GM13976 (cell line): ENCODE data around the gene FNIP1.
"Not testable (repeated sequence)": the region's sequence is repeated elsewhere in the genome, so short reads cannot be mapped to it uniquely, and the experiment has no call there.

Experiments used
- DNase-seq: peaks from one replicate; pipeline ENCODE4 v3.0.0; 2012; ENCODE audit warnings: low spot score
- in situ Hi-C: fragments of 300-500 bp; cut with MboI; formaldehyde crosslinking; loops from one replicate; pipeline ENCODE4 v1.12.0; 2022; ENCODE audit warnings: low sequenced_read_pairs, mixed read lengths, inconsistent platforms; ENCODE audit not compliant: unreplicated experiment
- TF ChIP-seq, protein P1 (sequence below): IDR thresholded peaks from 2 replicates; pipeline ENCODE4 v1.5.1; 2012; ENCODE audit warnings: borderline replicate concordance, mild to moderate bottlenecking; ENCODE audit not compliant: insufficient read depth; ENCODE audit errors: extremely low read depth, missing control alignments, control extremely low read depth

FNIP1 gene

DNA sequence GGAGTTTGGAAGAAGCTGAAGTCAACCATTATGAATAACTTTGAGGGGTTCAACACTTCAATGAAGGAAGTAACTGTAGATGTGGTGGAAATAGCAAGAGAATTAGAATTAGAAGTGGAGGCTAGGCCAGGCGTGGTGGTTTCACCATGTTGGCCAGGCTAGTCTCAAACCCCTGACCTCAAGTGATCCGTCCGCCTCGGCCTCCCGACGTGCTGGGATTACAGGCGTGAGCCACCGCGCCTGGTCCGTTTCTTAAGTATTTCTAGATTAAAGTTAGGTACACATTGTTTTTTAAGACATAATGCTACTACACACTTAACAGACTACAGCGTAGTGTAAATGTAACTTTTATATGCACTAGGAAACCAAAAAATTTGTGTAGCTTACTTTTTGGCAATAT, 14.1 kb downstream of the FNIP1 start:
- in situ Hi-C loops = loop anchor here (10.0 kb wide), 1 partner anchor 188 kb away; no protein-coding TSS in a partner anchor
- TF ChIP-seq, protein P1, sequence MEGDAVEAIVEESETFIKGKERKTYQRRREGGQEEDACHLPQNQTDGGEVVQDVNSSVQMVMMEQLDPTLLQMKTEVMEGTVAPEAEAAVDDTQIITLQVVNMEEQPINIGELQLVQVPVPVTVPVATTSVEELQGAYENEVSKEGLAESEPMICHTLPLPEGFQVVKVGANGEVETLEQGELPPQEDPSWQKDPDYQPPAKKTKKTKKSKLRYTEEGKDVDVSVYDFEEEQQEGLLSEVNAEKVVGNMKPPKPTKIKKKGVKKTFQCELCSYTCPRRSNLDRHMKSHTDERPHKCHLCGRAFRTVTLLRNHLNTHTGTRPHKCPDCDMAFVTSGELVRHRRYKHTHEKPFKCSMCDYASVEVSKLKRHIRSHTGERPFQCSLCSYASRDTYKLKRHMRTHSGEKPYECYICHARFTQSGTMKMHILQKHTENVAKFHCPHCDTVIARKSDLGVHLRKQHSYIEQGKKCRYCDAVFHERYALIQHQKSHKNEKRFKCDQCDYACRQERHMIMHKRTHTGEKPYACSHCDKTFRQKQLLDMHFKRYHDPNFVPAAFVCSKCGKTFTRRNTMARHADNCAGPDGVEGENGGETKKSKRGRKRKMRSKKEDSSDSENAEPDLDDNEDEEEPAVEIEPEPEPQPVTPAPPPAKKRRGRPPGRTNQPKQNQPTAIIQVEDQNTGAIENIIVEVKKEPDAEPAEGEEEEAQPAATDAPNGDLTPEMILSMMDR = no peak
- no peak for DNase-seq

DNA sequence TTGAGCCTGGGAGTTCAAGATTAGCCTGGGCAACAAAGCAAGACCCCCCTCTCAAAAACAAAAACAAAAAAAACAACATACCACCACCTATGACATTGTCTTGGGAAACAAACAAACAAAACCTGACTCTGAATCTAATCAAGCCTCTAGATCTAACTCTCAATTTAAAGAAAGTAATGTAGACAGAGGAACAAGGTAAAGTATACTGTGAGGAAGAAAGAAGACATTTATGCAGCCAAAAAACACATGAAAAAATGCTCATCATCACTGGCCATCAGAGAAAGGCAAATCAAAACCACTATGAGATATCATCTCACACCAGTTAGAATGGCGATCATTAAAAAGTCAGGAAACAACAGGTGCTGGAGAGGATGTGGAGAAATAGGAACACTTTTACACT, 18.7 kb downstream of the FNIP1 start:
- DNase-seq, in situ Hi-C loops: not testable (repeated sequence)

DNA sequence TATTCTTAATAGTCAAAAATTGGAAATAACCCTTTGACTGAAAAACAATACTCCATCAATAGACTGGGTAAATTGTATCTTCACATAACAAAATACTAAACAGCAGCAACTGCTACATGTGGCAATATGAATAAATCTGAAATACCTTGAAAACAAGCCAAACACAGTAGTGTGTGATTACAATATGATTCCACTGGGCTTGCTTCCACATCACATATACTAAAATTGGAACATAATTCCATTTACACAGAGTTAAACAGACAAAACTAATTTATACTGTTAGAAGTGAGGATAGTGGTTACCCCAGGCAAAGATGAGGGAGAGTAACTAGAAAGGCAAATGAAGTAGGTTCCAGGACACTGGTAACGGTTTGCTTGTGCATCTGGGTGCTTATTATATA, 20.4 kb downstream of the FNIP1 start:
- in situ Hi-C loops = no loop called here
- TF ChIP-seq, protein P1 = no peak
- DNase-seq = no peak

DNA sequence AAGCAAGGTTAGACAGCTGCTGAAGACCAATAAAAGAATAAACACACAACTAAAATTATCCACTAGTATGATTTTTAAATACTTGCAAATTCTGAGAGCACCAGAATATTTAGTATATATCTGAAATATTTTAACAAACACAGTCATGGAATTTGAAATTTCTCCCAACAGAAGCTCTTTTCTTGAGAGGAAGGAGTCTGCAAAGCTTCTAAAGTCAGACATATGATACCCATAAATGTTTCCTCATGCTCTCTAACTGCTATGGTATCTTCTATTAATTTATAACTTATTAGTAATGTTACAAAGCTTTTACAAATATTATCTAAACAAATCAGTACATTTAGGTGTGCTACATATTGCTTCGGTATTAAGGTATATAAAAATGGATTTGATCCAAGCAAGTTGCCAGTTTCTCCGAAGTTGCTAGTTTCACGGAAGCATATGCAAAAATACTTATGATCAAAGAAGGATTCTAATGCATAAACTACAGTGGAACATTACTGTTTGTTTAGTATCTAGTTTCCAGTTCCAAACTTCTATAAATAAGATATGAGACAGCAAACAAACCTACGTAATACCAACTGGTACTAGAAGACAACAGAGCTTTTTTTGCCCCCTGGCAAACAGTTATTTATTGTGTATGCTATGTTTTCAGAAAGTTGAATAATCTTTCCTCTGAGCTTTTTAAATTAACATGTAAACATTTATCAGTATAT, 22.0 kb downstream of the FNIP1 start:
- TF ChIP-seq, protein P1 = no peak
- in situ Hi-C loops = no loop called here
- no peak for DNase-seq

DNA sequence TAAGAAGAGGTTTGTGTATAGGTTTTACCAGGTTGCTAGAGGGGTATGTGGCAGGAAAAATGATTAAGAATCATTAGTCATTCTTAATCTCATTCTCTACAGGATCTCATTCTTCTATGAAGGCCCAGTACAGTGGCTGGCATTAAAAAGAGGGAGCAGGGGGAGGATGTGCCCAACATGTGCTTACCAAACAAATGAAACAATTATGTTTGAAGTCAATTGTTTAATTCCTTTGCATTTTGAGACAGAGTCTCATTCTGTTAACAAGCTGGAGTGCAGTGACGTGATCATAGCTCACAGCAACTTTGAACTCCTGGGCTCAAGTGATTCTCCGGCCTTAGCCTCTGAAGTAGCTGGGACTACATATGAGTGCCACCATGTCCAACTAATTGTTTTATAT, 23.0 kb downstream of the FNIP1 start:
- DNase-seq = no peak
- in situ Hi-C loops = no loop called here
- TF ChIP-seq, protein P1 = no peak

DNA sequence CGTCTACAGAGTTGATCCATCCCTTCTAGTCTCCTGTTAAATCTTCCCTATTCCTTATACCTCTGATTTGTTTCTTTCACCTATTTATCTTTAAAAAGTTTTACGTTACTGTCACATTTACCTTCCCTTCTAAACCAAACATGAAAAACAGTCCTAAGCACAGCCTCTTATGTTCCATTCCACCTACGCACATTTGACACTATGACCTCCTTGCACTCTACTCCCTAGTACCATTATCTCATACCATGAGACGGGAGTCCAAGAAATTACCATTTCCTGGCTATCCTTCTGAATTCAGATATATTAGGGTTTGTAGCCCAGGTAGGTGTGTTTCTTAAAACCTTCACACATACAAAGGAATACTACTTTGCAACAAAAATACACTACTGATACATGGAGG, 25.1 kb downstream of the FNIP1 start:
- in situ Hi-C loops = no loop called here
- DNase-seq = no peak
- TF ChIP-seq, protein P1 = no peak

DNA sequence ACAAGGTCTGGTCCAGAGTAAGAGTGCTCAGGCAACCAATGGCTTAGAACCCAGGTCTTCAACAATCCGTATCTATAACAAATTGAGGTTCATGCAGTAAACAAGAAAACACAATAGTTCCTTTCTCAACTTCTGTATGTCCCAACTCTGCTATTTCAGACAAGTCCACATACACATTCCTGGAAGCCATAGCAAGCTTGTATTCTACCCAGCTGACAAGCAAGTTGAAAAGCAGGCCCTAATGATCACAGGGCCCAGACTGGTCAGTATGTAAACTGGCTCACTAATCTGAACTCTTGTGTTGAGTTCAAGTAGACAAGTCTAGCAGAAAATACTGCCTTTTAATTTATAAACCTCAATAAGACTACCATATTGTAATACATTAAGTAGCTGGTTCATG, 26.9 kb downstream of the FNIP1 start:
- DNase-seq = no peak
- TF ChIP-seq, protein P1 = no peak
- in situ Hi-C loops = no loop called here
